Measurements from ENCODE around the gene RYR1.
A peak's percentile ranks its signal among the peaks of the same experiment; 100 is the strongest.
"Not testable (repeated sequence)": the region's sequence is repeated elsewhere in the genome, so short reads cannot be mapped to it uniquely, and the experiment has no call there.

The RYR1 gene

GRCh38 chr19:38496116-38496515, 62.6 kb downstream of the RYR1 start:
- no peak for DNase-seq

- DNase-seq: no peak
These were observed 63.4 kb downstream of the RYR1 start for GRCh38 chr19:38496603-38497487.

- DNase-seq: no peak
These were observed 64.4 kb downstream of the RYR1 start for GRCh38 chr19:38497907-38498306.

- DNase-seq: no peak
These were observed 66.0 kb downstream of the RYR1 start for GRCh38 chr19:38499532-38499931.

- no peak for DNase-seq
These were observed 67.0 kb downstream of the RYR1 start for GRCh38 chr19:38500450-38500849.

- no peak for DNase-seq
These were observed 69.1 kb downstream of the RYR1 start for GRCh38 chr19:38502410-38503076.

- no peak for DNase-seq
These were observed 69.6 kb downstream of the RYR1 start for GRCh38 chr19:38503077-38503410.

GRCh38 chr19:38505958-38506357, 72.5 kb downstream of the RYR1 start:
- no peak for DNase-seq

GRCh38 chr19:38506375-38506722, 72.9 kb downstream of the RYR1 start:
- no peak for DNase-seq

GRCh38 chr19:38506723-38507550, 73.4 kb downstream of the RYR1 start:
- peak; percentile 79 for DNase-seq

GRCh38 chr19:38507551-38508127, 74.1 kb downstream of the RYR1 start:
- DNase-seq: no peak

GRCh38 chr19:38508507-38508906, 75.0 kb downstream of the RYR1 start:
- DNase-seq: no peak

GRCh38 chr19:38509027-38509426, 75.5 kb downstream of the RYR1 start:
- DNase-seq: no peak

- DNase-seq: no peak
These were observed 77.7 kb downstream of the RYR1 start for GRCh38 chr19:38511074-38511708.

- DNase-seq: no peak
These were observed 78.8 kb downstream of the RYR1 start for GRCh38 chr19:38512277-38512676.

GRCh38 chr19:38513156-38513555, 79.7 kb downstream of the RYR1 start:
- DNase-seq: not testable (repeated sequence)

- DNase-seq: no peak
These were observed 80.3 kb downstream of the RYR1 start for GRCh38 chr19:38513762-38514167.

- peak; percentile 57 for DNase-seq
These were observed 81.5 kb downstream of the RYR1 start for GRCh38 chr19:38514812-38515633.

GRCh38 chr19:38515896-38516295, 82.4 kb downstream of the RYR1 start:
- no peak for DNase-seq

GRCh38 chr19:38516802-38517201, 83.3 kb downstream of the RYR1 start:
- no peak for DNase-seq

- no peak for DNase-seq
These were observed 83.8 kb downstream of the RYR1 start for GRCh38 chr19:38517321-38517720.

GRCh38 chr19:38517980-38518379, 84.5 kb downstream of the RYR1 start:
- DNase-seq: not testable (repeated sequence)
